HepG2 (cell line): ENCODE data around the gene SERTAD2. TPM values are rescaled to one million over a fixed set of nuclear protein-coding genes. Genes with fewer than 3 reads are reported as not detected.

Experiments
- ATAC-seq: fragments of 200-7000 bp; cut with Tn5 transposase; 3 replicates; pipeline ENCODE4 v1.9.1; 2020; ENCODE audit warnings: mild to moderate bottlenecking, moderate library complexity
- BruUV-seq: library from RNA; stranded (reverse); fragments of 400-500 nt; replicated peaks from 2 replicates; lab custom pipeline; 2021; lab: Mats Ljungman, UMichigan
- CTCF ChIA-PET: fragments of 300-600 bp; formaldehyde crosslinking; extraction: SDS; loops from one replicate; lab custom pipeline; 2021; ENCODE audit warnings: low total read pairs, inconsistent platforms, low intra/inter-chr PET ratio; lab: Yijun Ruan, JAX
- POLR2A ChIA-PET: fragments of 350-600 bp; sonication (Branson Sonifier 250); formaldehyde crosslinking; loops from one replicate; lab custom pipeline; 2020; ENCODE audit warnings: antibody characterized with exemption, inconsistent platforms; lab: Yijun Ruan, JAX
- DNase-seq: peaks from one replicate; pipeline ENCODE4 v3.0.0-alpha.2; 2015; ENCODE audit warnings: low spot score
- FAIRE-seq: peaks from 3 replicates; lab custom pipeline; 2011; peaks lifted over from hg19 to GRCh38; lab: Jason Lieb, UNC
- H2AFZ ChIP-seq: one replicate; pipeline ENCODE4 v1.6.1; 2011; ENCODE audit warnings: low read length, inconsistent platforms
- H3K27ac ChIP-seq: fragments of 300-600 bp; 3 replicates; pipeline ENCODE4 v1.8.0; 2011; ENCODE audit warnings: mixed run types, mild to moderate bottlenecking, mixed read lengths, low read length, inconsistent platforms; ENCODE audit not compliant: insufficient read depth; ENCODE audit errors: extremely low read length
- H3K27me3 ChIP-seq, 2 experiments: fragments of 200-600 bp in 1 of 2; 2 replicates in 1 of 2; 3 replicates in 1 of 2; pipeline versions ENCODE4 v1.6.0 to v1.8.0; 2011; ENCODE audit warnings: low read length in 2 of 2, mild to moderate bottlenecking in 2 of 2, moderate library complexity in 2 of 2, inconsistent platforms in 1 of 2; ENCODE audit not compliant: insufficient read depth in 2 of 2, control insufficient read depth in 1 of 2
- H3K36me3 ChIP-seq, 2 experiments: fragments of 200-600 bp in 1 of 2; replicated peaks in 1 of 2; 2 replicates in 1 of 2; 3 replicates in 1 of 2; pipeline versions ENCODE4 v1.5.1 to v1.8.0; 2011; ENCODE audit warnings: low read length in 2 of 2, inconsistent platforms in 1 of 2; ENCODE audit not compliant: insufficient read depth in 2 of 2, control insufficient read depth in 1 of 2
- H3K4me1 ChIP-seq: 2 replicates; pipeline ENCODE4 v1.5.1; 2012; ENCODE audit warnings: low read length, inconsistent platforms; ENCODE audit not compliant: insufficient read depth
- H3K4me2 ChIP-seq: 2 replicates; pipeline ENCODE4 v1.6.0; 2011; ENCODE audit warnings: low read depth, low read length, inconsistent platforms
- H3K4me3 ChIP-seq, 3 experiments: fragments of 200-600 bp in 1 of 3; sonication (generic), shearing (Covaris generic) in 1 of 3; replicated peaks in 1 of 3; 2 replicates each; pipeline ENCODE4 v1.5.1; 2011 to 2016; ENCODE audit warnings: low read length in 3 of 3, inconsistent platforms in 2 of 3, low read depth in 2 of 3, mild to moderate bottlenecking in 2 of 3, control low read depth in 1 of 3, mixed read lengths in 1 of 3; ENCODE audit not compliant: insufficient read depth in 1 of 3
- H3K79me2 ChIP-seq: one replicate; pipeline ENCODE4 v1.6.1; 2011; ENCODE audit warnings: low read length, inconsistent platforms; ENCODE audit not compliant: insufficient read depth
- H3K9ac ChIP-seq: 2 replicates; pipeline ENCODE4 v1.6.0; 2011; ENCODE audit warnings: mild to moderate bottlenecking, low read depth, low read length, inconsistent platforms; ENCODE audit not compliant: insufficient read depth
- H3K9me3 ChIP-seq: 2 replicates; pipeline ENCODE4 v1.5.1; 2012; ENCODE audit warnings: mild to moderate bottlenecking, low read length
- H4K20me1 ChIP-seq: 2 replicates; pipeline ENCODE4 v1.6.0; 2011; ENCODE audit warnings: inconsistent platforms, mild to moderate bottlenecking, low read length, moderate library complexity; ENCODE audit not compliant: insufficient read depth
- NR0B2 ChIP-seq: sonication (generic); formaldehyde crosslinking; IDR thresholded peaks from 2 replicates; pipeline ENCODE4 v1.4.0; 2020; ENCODE audit warnings: mild to moderate bottlenecking, missing genetic modification reagents
- TRAFD1 ChIP-seq: sonication (generic); formaldehyde crosslinking; IDR thresholded peaks from 2 replicates; pipeline ENCODE4 v1.5.1; 2020; ENCODE audit warnings: missing genetic modification reagents, mild to moderate bottlenecking, borderline replicate concordance
- ZNF280D ChIP-seq: sonication (generic); formaldehyde crosslinking; IDR thresholded peaks from 2 replicates; pipeline ENCODE4 v1.5.1; 2020; ENCODE audit warnings: mild to moderate bottlenecking, missing genetic modification reagents
- ZNF350 ChIP-seq: sonication (generic); formaldehyde crosslinking; IDR thresholded peaks from 2 replicates; pipeline ENCODE4 v1.4.0; 2020; ENCODE audit warnings: mild to moderate bottlenecking, low read depth, missing genetic modification reagents, borderline replicate concordance
- WGBS: methylation state at CpG from one replicate; pipeline ENCODE4 v1.1.6; 2017; ENCODE audit warnings: low lambda C conversion rate; 5-methylcytosine and 5-hydroxymethylcytosine counted together
- in situ Hi-C: cut with HindIII; loops from 2 replicates; pipeline ENCODE4 v1.10.0; 2017; ENCODE audit warnings: low pct_unique_long_range_greater_than_20kb; ENCODE audit not compliant: extremely low pct_ligation_motif_present
- intact Hi-C: fragments of 100-400 bp; cut with micrococcal nuclease; formaldehyde crosslinking; loops from one replicate; pipeline ENCODE4 v1.10.0; 2022; ENCODE audit not compliant: unreplicated experiment
- polyA plus RNA-seq, 8 experiments: library from polyadenylated mRNA; depleted of rRNA in 3 of 8; stranded (reverse) in 7 of 8; unstranded in 1 of 8; fragments of >200 nt; fragmentation: Illumina TruSeq in 4 of 8; extraction: Trizol in 4 of 8; gene quantifications; 2 replicates each; pipeline versions ENCODE4 v1.2.1 to v1.2.3, GENCODE V29; 2011 to 2016; ENCODE audit warnings: low read depth in 4 of 8, missing spikeins in 1 of 8, mixed read lengths in 1 of 8; ENCODE audit not compliant: insufficient read depth in 1 of 8
- total RNA-seq, 5 experiments: library from RNA; depleted of rRNA; stranded (reverse); fragments of >200 nt; fragmentation: Illumina TruSeq; extraction: Trizol; gene quantifications; 2 replicates each; pipeline ENCODE4 v1.2.3, GENCODE V29; 2016; ENCODE audit warnings: low read depth in 1 of 5

SERTAD2 gene
- total and polyA plus RNA-seq, 2 of the 13 experiments (the other 11 are each of a cell fraction or from before 2014, with no cell fraction given): 6.7 to 22.6 TPM

DNA sequence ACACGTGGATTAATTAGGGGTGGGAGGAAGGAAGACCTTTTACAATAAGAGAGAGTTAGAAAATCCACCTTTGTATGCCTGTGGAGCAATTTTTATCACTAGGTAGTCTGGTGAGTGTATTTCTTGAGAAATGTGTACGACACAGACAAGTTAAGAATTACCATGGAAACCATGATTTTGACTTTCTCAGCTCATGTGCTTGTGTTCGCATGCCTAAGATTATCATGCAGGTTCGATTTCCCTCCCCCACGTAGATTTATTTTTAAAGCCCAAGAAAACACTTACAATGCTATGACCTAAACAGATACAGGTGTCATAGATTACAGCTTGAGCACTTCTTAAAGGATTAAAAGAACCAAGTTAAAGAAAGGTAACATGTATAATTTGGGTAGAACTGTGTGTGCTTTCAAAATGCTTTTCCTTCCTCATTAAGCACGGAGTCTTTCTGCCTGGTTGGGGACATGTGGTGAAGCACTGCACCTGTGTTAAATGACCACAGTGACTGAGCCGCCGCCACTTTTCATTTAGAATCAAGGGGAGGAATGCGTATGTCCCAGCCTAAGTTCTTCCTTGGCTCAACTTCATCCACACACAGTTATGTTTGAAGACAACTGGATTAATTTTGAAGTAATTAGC is 16.6 kb downstream of the SERTAD2 start:
- POLR2A ChIA-PET: no interaction called here
- Histone ChIP-seq H3K27me3 (no peaks in the 10 kb centered on the region), H4K20me1 (peaks cover 96% of the 10 kb centered on the region), H3K4me3 (no peak overlapping the region), H2AFZ (no peak overlapping the region), H3K36me3 (peaks cover 35 to 68% of the 10 kb centered on the region in 2 experiments), H3K79me2 (peaks cover 78% of the 10 kb centered on the region), H3K9me3 (no peaks in the 10 kb centered on the region), H3K4me2 (no peak overlapping the region), H3K27ac (no peak overlapping the region), H3K9ac (no peak overlapping the region), H3K4me1 (peaks cover 48% of the 10 kb centered on the region)
- no peak for TF ChIP-seq NR0B2 (CRISPR knock-in tag)
- no peak for TF ChIP-seq ZNF350 (CRISPR knock-in tag)
- TF ChIP-seq TRAFD1 (CRISPR knock-in tag): no peak
- no peak for TF ChIP-seq ZNF280D (CRISPR knock-in tag)
- FAIRE-seq (no peak), ATAC-seq (no peak), DNase-seq (no peak)
- CTCF ChIA-PET: no interaction called here
- BruUV-seq: no TSS peak
- in situ Hi-C loops (loop anchor here (10.0 kb wide), 1 partner anchor 302 kb away; no protein-coding TSS in a partner anchor), intact Hi-C loops (no loop called here)
- WGBS: 95% methylated on average over 9 of the region's 9 CpGs
